Hepatocyte (in vitro differentiated cells): ENCODE measurements around the gene DDR2.

ENCODE experiments used
- CTCF ChIP-seq: fragments of 200-600 bp; sonication (generic); IDR thresholded peaks from 2 replicates; pipeline ENCODE4 v1.5.1; 2016; ENCODE audit warnings: antibody characterized with exemption, mild to moderate bottlenecking; ENCODE audit not compliant: poor library complexity
- EZH2phosphoT487 ChIP-seq: fragments of 200-600 bp; sonication (generic); IDR thresholded peaks from one replicate; pipeline ENCODE4 v1.6.1; 2018; ENCODE audit warnings: antibody characterized with exemption, mild to moderate bottlenecking, low read depth, moderate library complexity; ENCODE audit not compliant: unreplicated experiment, severe bottlenecking

- TF ChIP-seq CTCF: no peak
- TF ChIP-seq EZH2phosphoT487: no peak
Observed at GRCh38 chr1:162716552-162716951, 84.3 kb downstream of the DDR2 start.
